ENCODE data around the gene SLC47A1.
A peak's percentile ranks its signal among the peaks of the same experiment; 100 is the strongest.

Gene SLC47A1

GRCh38 chr17:19583871-19584270, 50.2 kb downstream of the SLC47A1 start:
- intact Hi-C loops (cut with DNase I): no loop called here
- peak in 1 of 10 donors; percentile 15 for DNase-seq

GRCh38 chr17:19590451-19590850, 56.8 kb downstream of the SLC47A1 start:
- intact Hi-C loops (cut with DNase I): no loop called here

GRCh38 chr17:19590912-19591551, 57.4 kb downstream of the SLC47A1 start:
- no peak for DNase-seq
- intact Hi-C loops (cut with DNase I): no loop called here

More at GRCh38 chr17:19590451-19590850, 56.8 kb downstream of the SLC47A1 start:
- DNase-seq: no peak

- no peak for DNase-seq
These were observed 58.7 kb downstream of the SLC47A1 start for GRCh38 chr17:19592316-19592715.

GRCh38 chr17:19596869-19597268, 63.2 kb downstream of the SLC47A1 start:
- intact Hi-C loops (cut with DNase I): no loop called here
- DNase-seq: no peak

More at GRCh38 chr17:19592316-19592715, 58.7 kb downstream of the SLC47A1 start:
- intact Hi-C loops (cut with DNase I): no loop called here

- DNase-seq: no peak
- intact Hi-C loops (cut with DNase I): no loop called here
These were observed 76.7 kb downstream of the SLC47A1 start for GRCh38 chr17:19610311-19610710.

GRCh38 chr17:19610879-19611278, 77.2 kb downstream of the SLC47A1 start:
- intact Hi-C loops (cut with DNase I): no loop called here
- no peak for DNase-seq

GRCh38 chr17:19613979-19614378, 80.3 kb downstream of the SLC47A1 start:
- intact Hi-C loops (cut with DNase I): no loop called here
- DNase-seq: no peak

GRCh38 chr17:19614900-19615299, 81.2 kb downstream of the SLC47A1 start:
- intact Hi-C loops (cut with DNase I): no loop called here
- DNase-seq: no peak

- no peak for DNase-seq
- intact Hi-C loops (cut with DNase I): no loop called here
These were observed 84.4 kb downstream of the SLC47A1 start for GRCh38 chr17:19618015-19618414.

- no peak for DNase-seq
- intact Hi-C loops (cut with DNase I): no loop called here
These were observed 86.2 kb downstream of the SLC47A1 start for GRCh38 chr17:19619705-19620325.

GRCh38 chr17:19621697-19622096, 88.0 kb downstream of the SLC47A1 start:
- intact Hi-C loops (cut with DNase I): no loop called here
- no peak for DNase-seq

- DNase-seq: no peak
- intact Hi-C loops (cut with DNase I): no loop called here
These were observed 92.4 kb downstream of the SLC47A1 start for GRCh38 chr17:19626079-19626478.
